Measurements from ENCODE around the gene ZFAND6. TPM values are rescaled to one million over a fixed set of nuclear protein-coding genes. Genes with fewer than 3 reads are reported as not detected.

ZFAND6 gene
- total RNA-seq, 1 experiment from 2014 or later, result 89.7 TPM

DNA sequence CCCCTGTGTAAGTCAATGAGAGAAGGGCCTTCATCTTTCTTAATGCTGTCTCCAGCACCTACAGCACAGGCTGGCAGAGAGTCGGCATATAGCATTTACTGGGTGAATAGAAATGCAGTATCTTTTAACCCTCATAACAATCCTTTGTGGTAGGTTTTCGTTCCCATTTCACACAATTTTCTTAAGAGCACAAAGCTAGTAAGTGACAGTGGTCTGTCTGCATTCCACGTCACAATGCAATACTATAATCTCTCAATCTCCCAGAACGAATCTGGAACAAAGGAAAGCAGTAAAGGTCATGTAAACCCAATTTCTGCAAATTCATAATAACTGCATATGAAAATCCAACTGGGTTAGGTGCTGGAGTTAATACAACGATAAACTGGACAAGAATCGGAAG, 1.4 kb upstream of the ZFAND6 start:
- H3K27ac Mint-ChIP-seq, result peak overlapping the region in 1 of 3 experiments; percentile 79; a peak in 1 of 7 replicates
- no peak overlapping the region for H4K8ac ChIP-seq (replicated peaks; ENCODE audit: insufficient read length, low read depth, low read length)
- no peak for DNase-seq
- H3K27me3 Mint-ChIP-seq (ENCODE audit: low read depth), result peaks cover 3% of the 10 kb centered on the region; the same call in 1 of the 2 replicates
- H3K4me1 ChIP-seq (ENCODE audit: insufficient read depth, low read length), result no peaks in the 10 kb centered on the region
- no peak overlapping the region for H4K5ac ChIP-seq (ENCODE audit: insufficient read length, low read depth, low read length)
- no peak overlapping the region for H3K56ac ChIP-seq (ENCODE audit: insufficient read length, low read depth, low read length)
- no peak overlapping the region for H2BK5ac ChIP-seq (ENCODE audit: insufficient read length, low read length)
- no peaks in the 10 kb centered on the region for H3K9me3 ChIP-seq (ENCODE audit: control insufficient read depth, low read depth, low read length)
- WGBS (ENCODE audit: extremely low coverage, insufficient read length, low lambda C conversion rate), result no CpG with 5 or more reads among the region's 6 CpGs
- no peak overlapping the region for H3K14ac ChIP-seq (ENCODE audit: insufficient read depth, low read length)
- H4K91ac ChIP-seq (ENCODE audit: insufficient read length, low read depth, low read length), result no peak overlapping the region
- H3T11ph ChIP-seq (ENCODE audit: low read length), result no peak overlapping the region
- H3K4ac ChIP-seq (ENCODE audit: low read depth, low read length), result no peak overlapping the region
- no peak overlapping the region for H2BK12ac ChIP-seq (ENCODE audit: insufficient read length, low read depth, low read length)
- no peaks in the 10 kb centered on the region for H4K20me1 ChIP-seq (ENCODE audit: control insufficient read depth, insufficient read depth, insufficient read length)
- H3K23ac ChIP-seq (ENCODE audit: insufficient read length, low read depth, low read length), result no peak overlapping the region
- H2AK5ac ChIP-seq (ENCODE audit: insufficient read length, low read length), result no peak overlapping the region
- no peak overlapping the region for H3K27ac ChIP-seq (ENCODE audit: insufficient read length, low read depth, low read length)
- H3K36me3 Mint-ChIP-seq (ENCODE audit: insufficient read depth in 1 of 3, low read depth in 3 of 3), result no peaks in the 10 kb centered on the region
- peak overlapping the region; percentile 96 for H3K4me2 ChIP-seq (ENCODE audit: insufficient read depth, insufficient read length, low read length)
- no peaks in the 10 kb centered on the region for H3K79me1 ChIP-seq (ENCODE audit: insufficient read depth, low read depth, low read length, poor library complexity, severe bottlenecking)
- H2BK15ac ChIP-seq (ENCODE audit: low read depth, low read length), result no peak overlapping the region
- H3K4me3 Mint-ChIP-seq, result peak overlapping the region; percentile 67 to 77
- H3K27me3 ChIP-seq (ENCODE audit: insufficient read depth, low read length), result no peaks in the 10 kb centered on the region
- H2BK120ac ChIP-seq (ENCODE audit: low read depth, low read length, poor library complexity, severe bottlenecking), result no peak overlapping the region
- H2BK20ac ChIP-seq (ENCODE audit: low read depth, low read length, poor library complexity, severe bottlenecking), result no peak overlapping the region
- TF ChIP-seq, protein P1, sequence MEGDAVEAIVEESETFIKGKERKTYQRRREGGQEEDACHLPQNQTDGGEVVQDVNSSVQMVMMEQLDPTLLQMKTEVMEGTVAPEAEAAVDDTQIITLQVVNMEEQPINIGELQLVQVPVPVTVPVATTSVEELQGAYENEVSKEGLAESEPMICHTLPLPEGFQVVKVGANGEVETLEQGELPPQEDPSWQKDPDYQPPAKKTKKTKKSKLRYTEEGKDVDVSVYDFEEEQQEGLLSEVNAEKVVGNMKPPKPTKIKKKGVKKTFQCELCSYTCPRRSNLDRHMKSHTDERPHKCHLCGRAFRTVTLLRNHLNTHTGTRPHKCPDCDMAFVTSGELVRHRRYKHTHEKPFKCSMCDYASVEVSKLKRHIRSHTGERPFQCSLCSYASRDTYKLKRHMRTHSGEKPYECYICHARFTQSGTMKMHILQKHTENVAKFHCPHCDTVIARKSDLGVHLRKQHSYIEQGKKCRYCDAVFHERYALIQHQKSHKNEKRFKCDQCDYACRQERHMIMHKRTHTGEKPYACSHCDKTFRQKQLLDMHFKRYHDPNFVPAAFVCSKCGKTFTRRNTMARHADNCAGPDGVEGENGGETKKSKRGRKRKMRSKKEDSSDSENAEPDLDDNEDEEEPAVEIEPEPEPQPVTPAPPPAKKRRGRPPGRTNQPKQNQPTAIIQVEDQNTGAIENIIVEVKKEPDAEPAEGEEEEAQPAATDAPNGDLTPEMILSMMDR (conservative IDR thresholded peaks at IDR 0.05), result no peak
- no peaks in the 10 kb centered on the region; a peak in 1 of 5 replicates for H3K9me3 Mint-ChIP-seq
- no peak overlapping the region for H2AFZ ChIP-seq (ENCODE audit: low read length)
- H3K23me2 ChIP-seq (ENCODE audit: insufficient read length, low read depth, low read length, poor library complexity, severe bottlenecking), result peaks cover 7% of the 10 kb centered on the region
- H3K79me2 ChIP-seq (ENCODE audit: insufficient read depth, low read length), result peaks cover 15% of the 10 kb centered on the region; the same call in 1 of the 2 replicates
- H3K4me1 Mint-ChIP-seq, result peaks cover 34 to 37% of the 10 kb centered on the region in 2 experiments
- no peak overlapping the region for H3K18ac ChIP-seq (ENCODE audit: insufficient read length, low read depth, low read length)
- H3K9ac ChIP-seq (ENCODE audit: extremely low read depth, insufficient read length, low read length), result no peak overlapping the region

All from H9 (cell line).